Renal cortical epithelial cell (primary cell): Measurements from ENCODE around the gene SRGAP2C. TPM values are rescaled to one million over a fixed set of nuclear protein-coding genes. Genes with fewer than 3 reads are reported as not detected.
A peak's percentile ranks its signal among the peaks of the same experiment; 100 is the strongest.
"Not testable (repeated sequence)": the region's sequence is repeated elsewhere in the genome, so short reads cannot be mapped to it uniquely, and the experiment has no call there.

Source experiments
- DNase-seq: peaks from one replicate; pipeline ENCODE4 v3.0.0-alpha.2; 2011; ENCODE audit warnings: low read depth
- total RNA-seq: library from RNA; depleted of rRNA; stranded (reverse); fragments of >200 nt; gene quantifications from 2 replicates; pipeline ENCODE4 v1.2.3, GENCODE V29; 2014

Gene SRGAP2C
- total RNA-seq, 1 donor from 2014 or later, result 16.1 TPM

- DNase-seq, result not testable (repeated sequence)
Measured at GRCh38 chr1:121376986-121377385, 192.2 kb downstream of the SRGAP2C start.

GRCh38 chr1:121378757-121379156 lies 194.0 kb downstream of the SRGAP2C start:
- not testable (repeated sequence) for DNase-seq

GRCh38 chr1:121384754-121385153 lies 200.0 kb downstream of the SRGAP2C start:
- not testable (repeated sequence) for DNase-seq

GRCh38 chr1:121385162-121385561 lies 200.4 kb downstream of the SRGAP2C start:
- DNase-seq, result not testable (repeated sequence)

- not testable (repeated sequence) for DNase-seq
Measured at GRCh38 chr1:121385563-121386288, 201.0 kb downstream of the SRGAP2C start.

- not testable (repeated sequence) for DNase-seq
Measured at GRCh38 chr1:121386319-121386948, 201.7 kb downstream of the SRGAP2C start.

GRCh38 chr1:121389895-121390560 lies 205.3 kb downstream of the SRGAP2C start:
- not testable (repeated sequence) for DNase-seq

- DNase-seq, result not testable (repeated sequence)
Measured at GRCh38 chr1:121392130-121392529, 207.4 kb downstream of the SRGAP2C start.

- DNase-seq, result not testable (repeated sequence)
Measured at GRCh38 chr1:121395718-121396201, 211.0 kb downstream of the SRGAP2C start.

- not testable (repeated sequence) for DNase-seq
Measured at GRCh38 chr1:121396335-121397081, 211.7 kb downstream of the SRGAP2C start.

- DNase-seq, result not testable (repeated sequence)
Measured at GRCh38 chr1:121397101-121397500, 212.3 kb downstream of the SRGAP2C start.

GRCh38 chr1:121399193-121399592 lies 214.4 kb downstream of the SRGAP2C start:
- not testable (repeated sequence) for DNase-seq

- not testable (repeated sequence) for DNase-seq
Measured at GRCh38 chr1:121400108-121400507, 215.3 kb downstream of the SRGAP2C start.

- not testable (repeated sequence) for DNase-seq
Measured at GRCh38 chr1:121400541-121401310, 216.0 kb downstream of the SRGAP2C start.

- not testable (repeated sequence) for DNase-seq
Measured at GRCh38 chr1:121401375-121401955, 216.7 kb downstream of the SRGAP2C start.

- not testable (repeated sequence) for DNase-seq
Measured at GRCh38 chr1:121403254-121403653, 218.5 kb downstream of the SRGAP2C start.

- no peak for DNase-seq
Measured at GRCh38 chr1:121408354-121408753, 223.6 kb downstream of the SRGAP2C start.

GRCh38 chr1:121413821-121414220 lies 229.0 kb downstream of the SRGAP2C start:
- DNase-seq, result no peak

GRCh38 chr1:121414905-121415304 lies 230.1 kb downstream of the SRGAP2C start:
- DNase-seq, result peak; percentile 38

- DNase-seq, result peak; percentile 6
Measured at GRCh38 chr1:121417325-121417923, 232.6 kb downstream of the SRGAP2C start.
